ENCODE data around the gene RSPH1. TPM values are rescaled to one million over a fixed set of nuclear protein-coding genes. Genes with fewer than 3 reads are reported as not detected.

RSPH1 gene
- polyA plus RNA-seq, 1 of the 3 experiments (the other 2 are of a cell fraction): 0.97 TPM

GRCh38 chr21:42432695-42433094, 63.3 kb downstream of the RSPH1 start:
- Histone ChIP-seq H3K27ac (ENCODE audit: low read depth in 2 of 2, low read length in 1 of 2) (no peak overlapping the region), H3K9me3 (peaks cover 5% of the 10 kb centered on the region; the same call in 1 of the 2 replicates), H3K4me3 (ENCODE audit: low read depth in 2 of 2, low read length in 1 of 2) (no peak overlapping the region), H3K9me2 (no peaks in the 10 kb centered on the region), H3K9ac (no peak overlapping the region), H3K36me3 (replicated peaks in 1 of 2; ENCODE audit: control insufficient read depth in 1 of 2, insufficient read depth in 2 of 2, low read length in 1 of 2) (no peaks in the 10 kb centered on the region), H3K27me3 (ENCODE audit: insufficient read depth) (no peaks in the 10 kb centered on the region), H3K4me2 (no peak overlapping the region), H3K79me2 (ENCODE audit: insufficient read depth) (no peaks in the 10 kb centered on the region), H3K4me1 (ENCODE audit: control insufficient read depth in 1 of 2, insufficient read depth in 2 of 2, low read depth in 1 of 2, low read length in 1 of 2) (no peaks in the 10 kb centered on the region; a peak in 1 of 4 replicates), H2AFZ (ENCODE audit: low read depth) (no peak overlapping the region), H4K20me1 (ENCODE audit: insufficient read depth) (no peaks in the 10 kb centered on the region), H3F3A (replicated peaks; ENCODE audit: insufficient read depth) (no peaks in the 10 kb centered on the region)
- ChIA-PET POLR2A (no interaction called here), CTCF (no interaction called here)
- 0% methylated on average over 1 of the region's 1 CpG for WGBS (ENCODE audit: low lambda C conversion rate)
- TF ChIP-seq MXI1 (IDR thresholded peaks at IDR 0.05; ENCODE audit: low read depth, low read length) (no peak), FOXM1 (IDR thresholded peaks at IDR 0.05; ENCODE audit: low read depth) (no peak), SMC3 (IDR thresholded peaks at IDR 0.05; ENCODE audit: low read depth, low read length) (no peak), GABPA (IDR thresholded peaks at IDR 0.05; ENCODE audit: low read depth) (no peak), EP300 (IDR thresholded peaks at IDR 0.05; ENCODE audit: borderline replicate concordance in 1 of 2, low read depth in 1 of 2, low read length in 1 of 2) (no peak), REST (IDR thresholded peaks at IDR 0.05; ENCODE audit: low read depth, low read length) (no peak), YY1 (IDR thresholded peaks at IDR 0.05; ENCODE audit: low read depth) (no peak), USF1 (IDR thresholded peaks at IDR 0.05; ENCODE audit: borderline replicate concordance, low read depth) (no peak), TCF12 (IDR thresholded peaks at IDR 0.05) (no peak), JUND (IDR thresholded peaks at IDR 0.05) (no peak), SIN3A (IDR thresholded peaks at IDR 0.05; ENCODE audit: borderline replicate concordance, low read depth, low read length) (no peak), USF2 (IDR thresholded peaks at IDR 0.05; ENCODE audit: borderline replicate concordance, low read depth, low read length) (no peak), ELF1 (IDR thresholded peaks at IDR 0.05) (no peak), RCOR1 (IDR thresholded peaks at IDR 0.05; ENCODE audit: low read length) (no peak), TAF1 (IDR thresholded peaks at IDR 0.05; ENCODE audit: borderline replicate concordance, low read depth, low read length) (no peak), MEF2A (IDR thresholded peaks at IDR 0.05; ENCODE audit: borderline replicate concordance, low read depth) (no peak)
- TF ChIP-seq, protein P1, sequence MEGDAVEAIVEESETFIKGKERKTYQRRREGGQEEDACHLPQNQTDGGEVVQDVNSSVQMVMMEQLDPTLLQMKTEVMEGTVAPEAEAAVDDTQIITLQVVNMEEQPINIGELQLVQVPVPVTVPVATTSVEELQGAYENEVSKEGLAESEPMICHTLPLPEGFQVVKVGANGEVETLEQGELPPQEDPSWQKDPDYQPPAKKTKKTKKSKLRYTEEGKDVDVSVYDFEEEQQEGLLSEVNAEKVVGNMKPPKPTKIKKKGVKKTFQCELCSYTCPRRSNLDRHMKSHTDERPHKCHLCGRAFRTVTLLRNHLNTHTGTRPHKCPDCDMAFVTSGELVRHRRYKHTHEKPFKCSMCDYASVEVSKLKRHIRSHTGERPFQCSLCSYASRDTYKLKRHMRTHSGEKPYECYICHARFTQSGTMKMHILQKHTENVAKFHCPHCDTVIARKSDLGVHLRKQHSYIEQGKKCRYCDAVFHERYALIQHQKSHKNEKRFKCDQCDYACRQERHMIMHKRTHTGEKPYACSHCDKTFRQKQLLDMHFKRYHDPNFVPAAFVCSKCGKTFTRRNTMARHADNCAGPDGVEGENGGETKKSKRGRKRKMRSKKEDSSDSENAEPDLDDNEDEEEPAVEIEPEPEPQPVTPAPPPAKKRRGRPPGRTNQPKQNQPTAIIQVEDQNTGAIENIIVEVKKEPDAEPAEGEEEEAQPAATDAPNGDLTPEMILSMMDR (IDR thresholded peaks at IDR 0.05): no peak
- TF ChIP-seq, protein P2, sequence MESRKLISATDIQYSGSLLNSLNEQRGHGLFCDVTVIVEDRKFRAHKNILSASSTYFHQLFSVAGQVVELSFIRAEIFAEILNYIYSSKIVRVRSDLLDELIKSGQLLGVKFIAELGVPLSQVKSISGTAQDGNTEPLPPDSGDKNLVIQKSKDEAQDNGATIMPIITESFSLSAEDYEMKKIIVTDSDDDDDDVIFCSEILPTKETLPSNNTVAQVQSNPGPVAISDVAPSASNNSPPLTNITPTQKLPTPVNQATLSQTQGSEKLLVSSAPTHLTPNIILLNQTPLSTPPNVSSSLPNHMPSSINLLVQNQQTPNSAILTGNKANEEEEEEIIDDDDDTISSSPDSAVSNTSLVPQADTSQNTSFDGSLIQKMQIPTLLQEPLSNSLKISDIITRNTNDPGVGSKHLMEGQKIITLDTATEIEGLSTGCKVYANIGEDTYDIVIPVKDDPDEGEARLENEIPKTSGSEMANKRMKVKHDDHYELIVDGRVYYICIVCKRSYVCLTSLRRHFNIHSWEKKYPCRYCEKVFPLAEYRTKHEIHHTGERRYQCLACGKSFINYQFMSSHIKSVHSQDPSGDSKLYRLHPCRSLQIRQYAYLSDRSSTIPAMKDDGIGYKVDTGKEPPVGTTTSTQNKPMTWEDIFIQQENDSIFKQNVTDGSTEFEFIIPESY (IDR thresholded peaks at IDR 0.05; ENCODE audit: borderline replicate concordance, low read depth): no peak
- TF ChIP-seq, protein P3, sequence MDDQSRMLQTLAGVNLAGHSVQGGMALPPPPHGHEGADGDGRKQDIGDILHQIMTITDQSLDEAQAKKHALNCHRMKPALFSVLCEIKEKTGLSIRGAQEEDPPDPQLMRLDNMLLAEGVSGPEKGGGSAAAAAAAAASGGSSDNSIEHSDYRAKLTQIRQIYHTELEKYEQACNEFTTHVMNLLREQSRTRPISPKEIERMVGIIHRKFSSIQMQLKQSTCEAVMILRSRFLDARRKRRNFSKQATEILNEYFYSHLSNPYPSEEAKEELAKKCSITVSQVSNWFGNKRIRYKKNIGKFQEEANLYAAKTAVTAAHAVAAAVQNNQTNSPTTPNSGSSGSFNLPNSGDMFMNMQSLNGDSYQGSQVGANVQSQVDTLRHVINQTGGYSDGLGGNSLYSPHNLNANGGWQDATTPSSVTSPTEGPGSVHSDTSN (IDR thresholded peaks at IDR 0.05): no peak
- no peak for DNase-seq
